HG03108 (cell line): ENCODE results near the gene DIP2C.

Experiments used
- ATAC-seq: cut with Tn5 transposase; IDR thresholded peaks from one replicate; pipeline ENCODE4 v1.9.1; 2021; ENCODE audit warnings: moderate library complexity; ENCODE audit not compliant: unreplicated experiment

Gene DIP2C

DNA sequence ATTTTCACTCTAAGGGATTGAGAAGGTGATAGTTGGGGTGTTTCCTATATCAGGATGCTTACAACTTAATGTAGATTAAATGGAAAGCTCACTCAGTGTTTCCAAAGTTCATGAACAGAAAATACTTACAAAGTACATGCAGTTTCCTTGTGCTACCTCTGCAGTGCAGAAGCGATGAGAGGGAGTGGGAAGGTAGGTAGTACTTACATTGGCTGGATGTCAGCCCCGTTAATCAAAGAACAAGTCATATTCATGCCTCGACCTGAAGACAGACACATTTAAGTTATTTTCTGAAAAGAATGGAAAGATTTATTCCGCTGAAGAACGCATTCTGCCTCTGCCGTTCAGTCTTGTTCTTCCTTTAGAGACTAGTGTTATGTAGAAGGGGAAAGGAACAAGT, 461.1 kb downstream of the DIP2C start:
- ATAC-seq, result no peak

DNA sequence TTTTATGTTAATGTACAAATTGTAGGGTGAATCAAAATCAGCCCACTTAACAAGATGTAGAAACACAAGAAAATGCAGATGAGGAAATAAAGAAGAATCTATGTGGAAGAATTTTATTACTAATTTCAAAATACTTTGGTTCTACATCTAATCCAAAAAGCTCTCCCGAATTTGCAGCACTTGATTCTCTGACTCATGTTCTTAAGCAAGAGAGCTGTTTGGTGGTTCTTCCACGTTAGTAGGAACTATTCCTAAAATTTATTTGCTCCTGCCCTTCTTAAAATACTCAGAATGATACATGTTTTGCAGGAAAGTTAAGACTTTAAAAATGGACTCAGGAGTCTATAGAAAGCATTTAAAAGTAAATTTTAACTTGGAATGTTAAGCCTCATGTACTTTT, 462.5 kb downstream of the DIP2C start:
- ATAC-seq, result no peak

DNA sequence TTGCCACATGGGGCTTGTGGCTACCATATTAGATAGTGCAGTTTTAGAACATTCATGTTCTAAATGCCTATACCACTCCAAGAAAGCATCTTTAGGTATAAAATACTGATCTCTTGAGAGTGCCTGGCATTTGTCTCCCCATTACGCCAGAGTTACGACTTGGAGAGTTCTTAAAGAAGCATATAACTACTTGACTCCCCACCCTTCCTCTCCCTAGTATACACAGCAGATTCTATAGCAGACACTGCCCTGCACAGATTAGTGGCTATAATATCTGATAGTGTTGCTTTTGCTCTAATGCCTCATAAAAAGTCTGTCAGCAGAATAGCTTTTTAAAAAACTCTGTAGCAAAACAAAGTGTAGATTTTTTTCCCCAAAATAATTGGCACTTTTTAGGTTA, 463.4 kb downstream of the DIP2C start:
- no peak for ATAC-seq

DNA sequence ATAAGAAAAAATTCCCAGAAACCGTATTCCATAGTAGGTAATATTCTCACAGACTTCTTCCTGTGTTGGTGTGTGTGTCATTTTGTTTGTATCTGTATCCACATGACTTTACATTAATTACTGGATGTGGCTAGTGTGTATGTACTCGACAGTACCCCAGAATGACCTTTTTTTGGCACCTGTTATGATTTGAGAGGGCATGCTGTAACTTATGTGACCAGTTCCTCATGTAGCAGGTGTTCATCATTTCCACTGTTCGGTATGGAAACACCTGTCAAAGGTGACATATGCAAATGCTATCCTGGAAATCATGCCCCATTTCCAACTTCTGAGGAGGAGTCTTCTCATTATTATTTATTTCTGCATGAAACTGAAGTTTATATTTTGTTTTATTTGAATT, 464.9 kb downstream of the DIP2C start:
- no peak for ATAC-seq
